Measurements from ENCODE around the gene RALBP1.

Gene RALBP1

DNA sequence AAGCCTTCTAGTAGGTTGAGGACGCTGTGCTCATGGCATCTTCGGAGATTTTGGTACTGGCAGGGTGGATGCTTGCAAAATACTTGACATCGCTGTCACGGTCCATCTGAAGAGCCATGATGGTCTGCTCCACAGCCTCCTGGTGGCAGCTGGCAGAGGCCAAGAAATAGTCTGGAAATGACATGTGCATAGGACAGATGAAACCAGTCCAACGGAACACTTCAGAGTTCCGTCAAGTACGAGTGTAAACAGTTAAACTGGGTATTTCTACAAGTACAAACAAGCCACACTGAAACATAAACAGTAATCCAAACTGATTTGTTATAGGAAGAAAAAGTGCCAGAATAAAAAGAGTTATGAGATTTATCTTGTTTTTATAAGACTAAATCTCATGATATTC is 72.5 kb downstream of the RALBP1 start:
- no peak for DNase-seq (ENCODE audit: low read depth in 2 of 2)

- no peak for DNase-seq (ENCODE audit: low read depth in 2 of 2)
Measured at GRCh38 chr18:9549405-9549804, 74.1 kb downstream of the RALBP1 start.

- no peak for DNase-seq (ENCODE audit: low read depth in 2 of 2)
Measured at GRCh38 chr18:9550429-9550828, 75.1 kb downstream of the RALBP1 start.

DNA sequence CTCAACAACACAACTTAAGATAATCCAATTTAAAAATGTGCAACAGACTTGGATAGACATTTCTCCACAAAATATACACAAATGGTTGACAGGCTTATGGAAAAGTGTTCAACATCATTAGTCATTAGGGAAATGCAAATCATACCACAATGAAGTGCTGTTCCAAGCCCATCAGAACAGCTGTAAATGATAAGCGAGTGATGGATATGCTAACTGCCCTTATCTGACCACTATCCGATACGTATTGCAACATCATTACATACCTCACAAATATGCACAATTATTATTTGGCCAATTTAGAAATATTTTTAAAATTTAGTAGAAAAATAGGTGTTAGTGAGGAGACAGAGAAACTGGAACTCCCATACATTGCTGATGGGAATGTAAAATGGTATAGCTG is 76.9 kb downstream of the RALBP1 start:
- no peak for DNase-seq (ENCODE audit: low read depth in 2 of 2)

DNA sequence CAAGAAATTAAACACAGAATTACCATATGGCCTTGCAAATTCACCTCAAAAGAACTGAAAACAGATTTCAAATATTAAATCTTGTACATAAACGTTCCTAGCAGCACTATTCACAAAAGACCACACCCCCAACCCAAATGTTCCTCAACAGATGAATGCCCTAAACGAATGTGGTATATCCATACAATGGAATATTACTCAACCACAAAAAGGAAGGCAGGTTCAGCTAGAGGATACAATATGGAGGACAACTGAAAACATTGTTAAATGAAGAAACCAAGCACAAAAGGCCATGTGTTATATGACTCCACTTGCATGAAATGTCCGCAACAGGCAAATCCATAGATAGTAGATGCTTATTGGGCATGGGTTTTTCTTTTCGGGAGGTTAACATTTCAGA is 77.3 kb downstream of the RALBP1 start:
- no peak for DNase-seq (ENCODE audit: low read depth in 2 of 2)

DNA sequence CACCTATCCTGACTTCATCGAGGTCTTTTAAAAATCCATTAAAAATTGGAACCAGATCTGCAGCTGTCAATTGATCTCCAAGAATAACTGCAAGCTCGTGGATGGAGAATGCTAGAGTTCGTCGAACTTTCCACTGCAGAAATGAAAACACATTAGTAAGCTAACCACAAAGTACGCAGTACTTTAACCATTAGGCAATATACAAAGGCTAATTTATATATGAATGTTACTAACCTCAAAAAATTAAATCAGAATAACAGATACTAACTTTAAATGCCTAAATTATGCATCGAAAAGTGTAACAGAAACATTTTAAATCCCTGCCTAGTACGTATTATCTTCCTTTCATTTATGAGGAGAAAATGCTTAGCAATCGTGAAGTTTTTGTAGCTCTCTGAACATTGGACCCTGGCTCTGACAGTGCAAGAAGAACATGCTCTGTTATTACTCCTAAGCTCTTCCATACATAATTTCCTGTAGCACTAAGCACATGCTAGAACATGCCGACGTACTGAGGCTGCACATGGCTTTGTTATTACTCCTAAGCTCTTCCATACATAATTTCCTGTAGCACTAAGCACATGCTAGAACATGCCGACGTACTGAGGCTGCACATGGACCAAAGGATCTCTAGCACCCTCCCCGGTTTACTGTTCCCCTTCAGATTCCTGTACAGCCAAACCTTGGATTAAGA is 82.1 kb downstream of the RALBP1 start:
- no peak for DNase-seq (ENCODE audit: low read depth in 2 of 2)

DNA sequence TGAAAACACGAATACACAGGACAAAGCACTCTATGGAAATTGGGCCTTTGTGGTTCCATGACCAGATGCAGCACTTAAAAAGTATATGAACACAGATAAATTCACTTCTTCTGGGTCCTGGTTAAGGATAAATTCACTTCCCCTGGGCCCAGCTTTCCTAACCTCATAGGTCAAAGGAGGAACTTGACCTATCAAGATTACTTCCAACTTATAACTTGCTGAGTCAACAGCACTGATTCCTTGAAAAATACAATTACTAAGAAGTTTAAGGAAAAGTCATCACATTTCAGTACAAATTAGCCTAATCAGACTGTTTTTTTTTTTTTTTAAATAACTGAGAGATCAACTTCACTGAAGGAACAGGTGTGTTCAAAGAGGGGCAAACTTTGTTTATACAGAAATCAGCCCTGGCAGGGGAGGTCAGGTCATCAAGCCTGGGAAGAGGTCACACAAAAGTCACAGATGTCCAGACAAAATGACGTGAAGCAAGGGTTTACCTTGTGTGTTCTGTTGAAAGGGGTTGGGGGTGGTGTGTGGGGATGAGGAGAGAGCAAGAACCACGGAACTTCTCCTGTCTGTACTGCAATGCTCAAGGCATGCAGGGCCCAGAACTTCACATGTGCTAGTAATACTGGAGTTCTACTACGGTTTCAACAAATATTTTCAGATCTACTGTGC is 83.2 kb downstream of the RALBP1 start:
- DNase-seq (ENCODE audit: low read depth in 2 of 2): no peak

- DNase-seq (ENCODE audit: low read depth in 2 of 2): no peak
Measured at GRCh38 chr18:9559253-9559652, 83.9 kb downstream of the RALBP1 start.

GRCh38 chr18:9561759-9562158 is 86.4 kb downstream of the RALBP1 start:
- no peak for DNase-seq (ENCODE audit: low read depth in 2 of 2)

DNA sequence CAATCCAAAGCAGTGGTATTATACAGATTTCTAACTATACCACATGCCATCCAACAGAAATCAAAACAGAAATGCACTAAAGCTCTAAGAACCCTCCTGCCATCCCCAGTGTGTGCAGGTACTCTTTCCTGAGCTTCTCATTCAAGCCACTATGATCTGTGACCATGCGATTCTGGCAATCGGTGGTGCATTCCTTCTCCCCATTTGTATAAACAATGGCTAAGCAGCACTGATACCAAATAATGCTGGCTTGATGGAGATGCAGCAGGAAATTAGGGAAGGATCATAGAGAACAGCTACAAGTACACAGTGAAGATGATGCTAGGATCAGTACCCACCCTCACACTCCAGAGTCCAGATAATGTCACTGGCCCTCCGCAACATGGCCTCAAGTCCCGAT is 87.3 kb downstream of the RALBP1 start:
- DNase-seq (ENCODE audit: low read depth in 2 of 2): no peak

GRCh38 chr18:9563331-9563730 is 88.0 kb downstream of the RALBP1 start:
- DNase-seq (ENCODE audit: low read depth in 2 of 2): no peak

DNA sequence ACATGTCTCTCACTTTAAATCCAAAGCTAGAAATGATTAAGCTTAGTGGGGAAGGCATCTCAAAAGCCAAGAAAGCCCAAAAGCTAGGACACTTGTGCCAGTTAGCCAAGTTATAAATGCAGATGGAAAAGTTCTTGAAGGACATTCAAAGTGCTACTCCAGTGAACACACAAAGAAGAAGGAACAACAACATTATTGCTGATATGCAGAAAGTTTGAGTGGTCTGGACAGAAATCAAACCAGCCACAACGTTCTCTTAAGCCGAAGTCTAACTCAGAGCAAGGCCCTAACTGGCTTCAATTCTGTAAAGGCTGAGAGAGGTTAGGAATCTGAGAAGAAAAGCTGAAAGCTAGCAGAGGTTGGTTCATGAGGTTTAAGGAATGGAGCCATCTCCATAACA is 90.1 kb downstream of the RALBP1 start:
- no peak for DNase-seq (ENCODE audit: low read depth in 2 of 2)

DNA sequence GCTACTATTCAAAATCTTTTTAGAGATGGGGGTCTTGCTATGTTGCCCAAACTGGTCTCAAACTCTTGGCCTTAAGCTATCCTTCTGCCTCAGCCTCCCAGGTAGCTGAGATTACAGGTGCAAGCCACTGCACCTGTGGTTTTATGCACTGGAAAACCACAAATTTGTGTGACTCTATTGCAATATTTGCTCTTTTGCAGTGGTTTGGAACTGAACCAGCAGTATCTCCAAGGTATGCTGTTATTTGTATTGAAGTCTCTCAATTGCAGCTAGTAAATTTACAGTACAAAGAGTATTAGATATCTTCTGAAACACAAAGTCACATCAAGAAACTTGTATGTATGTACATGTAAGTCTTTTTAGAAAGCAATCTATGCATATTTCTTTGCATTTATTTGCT is 92.9 kb downstream of the RALBP1 start:
- no peak for DNase-seq (ENCODE audit: low read depth in 2 of 2)

DNA sequence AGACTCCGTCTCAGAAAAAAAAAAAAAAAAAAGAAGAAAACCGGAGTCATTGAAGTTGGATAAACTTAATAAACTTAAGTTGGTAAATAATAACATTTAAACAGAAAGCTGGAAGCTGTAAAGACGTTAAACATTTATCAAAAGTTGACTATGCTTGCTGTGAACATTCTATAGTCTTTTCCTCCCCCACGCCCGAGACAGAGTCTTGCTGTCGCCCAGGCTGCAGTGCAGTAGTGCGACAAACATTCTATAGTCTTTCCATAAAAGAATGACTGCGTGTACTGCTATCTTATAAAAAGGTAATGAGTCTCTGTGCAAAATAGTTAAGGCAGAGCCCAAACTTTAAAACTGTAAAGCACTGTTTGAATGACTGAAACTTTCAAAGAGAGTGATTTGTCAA is 93.9 kb downstream of the RALBP1 start:
- DNase-seq (ENCODE audit: low read depth in 2 of 2): no peak

GRCh38 chr18:9570255-9570654 is 94.9 kb downstream of the RALBP1 start:
- no peak for DNase-seq (ENCODE audit: low read depth in 2 of 2)

DNA sequence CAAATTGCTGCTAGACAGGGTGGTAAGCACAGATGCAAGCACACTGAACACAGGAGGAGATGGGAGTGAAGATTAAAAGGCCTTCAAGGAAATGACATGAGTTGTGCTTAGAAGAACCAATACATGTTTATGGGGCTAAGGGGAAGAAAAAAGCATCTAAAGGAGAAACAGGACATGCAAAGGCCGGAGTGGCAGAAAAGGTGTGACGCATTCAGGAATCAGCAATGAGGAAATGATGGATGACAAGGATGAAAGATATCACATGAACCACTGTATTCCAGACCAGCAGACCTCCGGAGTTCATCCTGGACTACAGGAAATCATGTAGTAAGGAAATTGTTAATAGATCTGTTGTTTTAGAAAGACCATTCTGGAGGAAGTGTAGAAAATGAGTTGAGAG is 96.2 kb downstream of the RALBP1 start:
- no peak for DNase-seq (ENCODE audit: low read depth in 2 of 2)

DNA sequence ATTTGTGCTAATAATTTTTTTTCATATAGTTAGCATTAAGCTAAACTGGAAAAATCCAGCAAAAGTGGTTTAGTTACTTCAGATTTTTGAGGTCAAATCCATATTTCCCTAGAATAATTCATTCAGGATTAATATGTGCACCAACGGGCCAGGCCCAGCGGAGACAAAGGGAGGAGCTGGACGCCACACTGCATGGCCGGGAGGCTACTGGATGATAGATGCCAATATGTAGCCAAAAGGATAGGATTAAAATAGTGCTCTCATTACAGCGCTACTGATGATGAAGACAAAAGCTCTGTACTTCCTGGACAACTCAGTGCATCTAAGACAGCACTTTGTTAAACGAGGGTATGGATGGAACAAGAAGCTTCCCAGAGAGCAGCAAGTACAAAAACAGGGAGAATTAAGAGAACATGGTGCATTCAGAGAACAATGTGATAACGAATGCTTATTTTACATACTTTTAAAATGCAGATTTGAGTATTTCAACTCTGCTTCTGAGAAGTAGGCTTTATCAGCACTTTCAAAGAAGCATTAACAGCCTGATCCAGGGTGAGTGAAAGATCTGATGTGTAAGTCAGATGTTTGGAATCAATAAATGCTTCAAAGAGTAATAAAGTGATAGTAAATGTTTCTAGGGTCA is 99.3 kb downstream of the RALBP1 start:
- DNase-seq (ENCODE audit: low read depth in 2 of 2): no peak

DNA sequence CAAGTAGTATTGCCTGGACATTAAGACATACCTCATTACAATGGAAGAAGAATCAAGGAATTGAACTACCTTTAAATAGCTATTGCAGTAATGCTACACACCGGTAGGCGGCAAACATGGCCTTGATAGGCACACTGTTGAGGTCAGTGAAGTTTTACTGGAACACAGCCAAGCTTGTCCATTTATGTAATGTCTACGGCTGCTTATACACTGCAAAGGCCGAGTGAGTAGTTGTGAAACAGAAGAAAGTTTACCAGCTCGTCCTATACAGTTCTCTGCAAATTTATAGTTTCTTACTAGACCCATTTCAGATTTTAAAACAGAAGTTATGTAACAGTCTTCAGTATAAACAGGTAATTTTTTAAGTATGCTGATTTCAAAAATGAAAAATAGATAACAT is 100.2 kb downstream of the RALBP1 start:
- peak in 1 of 2 donors; percentile 2 for DNase-seq (ENCODE audit: low read depth in 2 of 2)

- no peak for DNase-seq (ENCODE audit: low read depth in 2 of 2)
Measured at GRCh38 chr18:9577361-9577760, 102.0 kb downstream of the RALBP1 start.

DNA sequence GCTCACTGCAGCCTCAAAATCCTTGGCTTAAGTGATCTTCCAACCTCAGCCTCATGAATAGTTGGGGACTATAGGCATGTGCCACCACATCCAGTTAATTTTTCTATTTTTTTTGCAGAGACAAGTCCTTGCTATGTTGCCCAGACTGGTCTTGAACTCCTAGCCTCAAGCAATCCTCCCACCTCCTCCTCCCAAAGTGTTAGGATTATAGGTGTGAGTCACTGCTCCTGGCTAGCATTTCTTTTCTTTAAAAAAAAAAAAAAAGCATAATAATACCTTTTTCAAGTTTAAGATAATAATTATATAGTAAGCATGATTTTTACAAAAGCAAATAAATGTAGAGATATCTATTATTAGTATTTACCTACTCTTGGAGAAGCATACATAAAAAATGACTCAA is 103.0 kb downstream of the RALBP1 start:
- no peak for DNase-seq (ENCODE audit: low read depth in 2 of 2)

DNA sequence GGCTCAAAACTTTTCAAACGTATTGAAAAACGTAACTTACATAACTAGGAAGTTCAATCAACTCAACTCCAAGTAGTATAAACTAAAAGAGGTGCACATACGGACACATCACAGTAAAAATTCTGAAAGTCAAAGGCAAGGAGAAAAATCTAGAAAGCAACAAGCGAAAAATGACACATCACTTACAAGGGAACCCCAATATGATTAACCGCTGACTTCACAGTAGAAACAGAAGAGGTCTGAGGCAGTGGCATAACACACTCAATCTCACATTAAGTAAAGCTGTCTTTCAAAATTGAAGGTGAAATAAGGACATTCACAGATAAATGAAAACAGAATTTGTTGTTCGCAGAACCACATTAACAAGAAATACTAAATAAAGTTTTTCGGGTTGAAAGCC is 106.4 kb downstream of the RALBP1 start:
- DNase-seq (ENCODE audit: low read depth in 2 of 2): no peak

DNA sequence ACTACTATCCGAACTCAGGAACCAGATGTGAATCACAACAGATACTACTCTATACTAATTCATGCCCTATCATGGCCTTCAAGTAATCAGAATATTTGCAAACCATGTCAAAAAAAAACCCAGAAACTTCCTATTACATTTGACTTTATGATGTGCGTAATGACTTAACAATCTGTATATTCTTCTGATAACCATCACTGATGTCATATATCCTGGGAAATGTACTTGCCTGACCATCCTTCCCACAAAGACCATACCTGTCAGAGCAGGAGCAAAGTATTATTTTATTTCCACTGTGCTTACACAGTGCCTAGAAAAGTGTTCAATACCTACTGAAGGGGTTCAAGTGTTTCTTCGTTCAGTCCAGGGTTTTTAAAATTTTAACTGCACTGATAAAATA is 111.5 kb downstream of the RALBP1 start:
- DNase-seq (ENCODE audit: low read depth in 2 of 2): no peak
